Choroid plexus epithelial cell (primary cell): ENCODE measurements around the gene IFT88.

Experiments used
- DNase-seq: peaks from one replicate; pipeline ENCODE4 v3.0.0-alpha.2; 2010; ENCODE audit warnings: low read depth
- H3K4me3 ChIP-seq: 2 replicates; pipeline ENCODE4 v1.5.1; 2011; ENCODE audit warnings: low read depth, mild to moderate bottlenecking, control low read depth, low read length, moderate library complexity
- CTCF ChIP-seq: conservative IDR thresholded peaks from 2 replicates; pipeline ENCODE4 v1.5.1; 2011; ENCODE audit warnings: low read depth, mild to moderate bottlenecking, control low read depth, inconsistent platforms, low read length, moderate library complexity

The IFT88 gene

GRCh38 chr13:20685092-20685491 lies 118.1 kb downstream of the IFT88 start:
- no peak overlapping the region for H3K4me3 ChIP-seq
- DNase-seq = no peak
- TF ChIP-seq CTCF = no peak

- DNase-seq = no peak
- TF ChIP-seq CTCF = no peak
- no peak overlapping the region for H3K4me3 ChIP-seq
Observed at GRCh38 chr13:20686167-20686566, 119.2 kb downstream of the IFT88 start.

- no peak overlapping the region for H3K4me3 ChIP-seq
- peak; percentile 44 for DNase-seq
- TF ChIP-seq CTCF = no peak
Observed at GRCh38 chr13:20686863-20687579, 120.1 kb downstream of the IFT88 start.

GRCh38 chr13:20689291-20689690 lies 122.3 kb downstream of the IFT88 start:
- no peak for DNase-seq
- no peak for TF ChIP-seq CTCF
- H3K4me3 ChIP-seq = no peak overlapping the region

- no peak overlapping the region for H3K4me3 ChIP-seq
- TF ChIP-seq CTCF = no peak
- DNase-seq = no peak
Observed at GRCh38 chr13:20691616-20692015, 124.7 kb downstream of the IFT88 start.

- DNase-seq = no peak
- TF ChIP-seq CTCF = no peak
Observed at GRCh38 chr13:20696073-20696472, 129.1 kb downstream of the IFT88 start.

GRCh38 chr13:20699715-20700114 lies 132.8 kb downstream of the IFT88 start:
- H3K4me3 ChIP-seq = no peak overlapping the region
- DNase-seq = no peak
- no peak for TF ChIP-seq CTCF

More at GRCh38 chr13:20696073-20696472, 129.1 kb downstream of the IFT88 start:
- no peak overlapping the region for H3K4me3 ChIP-seq
